Activated T-cell treated with anti-CD3 and anti-CD28 coated beads, Interleukin-2, amount 50 U/mL, for 4 hours (primary cell): ENCODE data around the gene TMEM239. TPM values are rescaled to one million over a fixed set of nuclear protein-coding genes. Genes with fewer than 3 reads are reported as not detected.

Source experiments
- ATAC-seq, 2 donors: fragments of 200-7000 bp; cut with Tn5 transposase; one replicate each; pipeline ENCODE4 v1.10.0; 2021
- DNase-seq: peaks from one replicate; pipeline ENCODE4 v3.0.0-alpha.2; 2020
- H3K27me3 Mint-ChIP-seq: one replicate; pipeline ENCODE4 v1.8.0; 2021; ENCODE audit warnings: low read depth, mixed read lengths
- H3K36me3 Mint-ChIP-seq: one replicate; pipeline ENCODE4 v1.8.0; 2022; ENCODE audit warnings: mixed read lengths; ENCODE audit not compliant: insufficient read depth
- H3K4me1 Mint-ChIP-seq: one replicate; pipeline ENCODE4 v1.8.0; 2021; ENCODE audit warnings: low read depth, mixed read lengths
- H3K4me3 Mint-ChIP-seq: one replicate; pipeline ENCODE4 v1.8.0; 2021; ENCODE audit warnings: mild to moderate bottlenecking, moderate library complexity, mixed read lengths
- H3K9me3 Mint-ChIP-seq: one replicate; pipeline ENCODE4 v1.8.0; 2021; ENCODE audit warnings: mixed read lengths
- total RNA-seq, 3 donors: library from RNA; stranded (reverse); gene quantifications; one replicate each; pipeline ENCODE4 v1.2.1, GENCODE V29; 2021

The TMEM239 gene
- total RNA-seq, 3 donors from 2014 or later: not detected

GRCh38 chr20:2840967-2841531 is 24.9 kb downstream of the TMEM239 start:
- Mint-ChIP-seq H3K27me3 (no peaks in the 10 kb centered on the region), H3K4me1 (peaks cover 33% of the 10 kb centered on the region), H3K36me3 (peaks cover 12% of the 10 kb centered on the region), H3K9me3 (no peaks in the 10 kb centered on the region), H3K4me3 (peak overlapping the region; percentile 81)
- DNase-seq (no peak), ATAC-seq (peak; percentile 33 to 41)

- DNase-seq (no peak), ATAC-seq (no peak)
- Mint-ChIP-seq H3K4me1 (peaks cover 25% of the 10 kb centered on the region), H3K27me3 (no peaks in the 10 kb centered on the region), H3K4me3 (no peak overlapping the region), H3K9me3 (no peaks in the 10 kb centered on the region), H3K36me3 (peaks cover 2% of the 10 kb centered on the region)
Measured at GRCh38 chr20:2845607-2846006, 29.4 kb downstream of the TMEM239 start.

DNA sequence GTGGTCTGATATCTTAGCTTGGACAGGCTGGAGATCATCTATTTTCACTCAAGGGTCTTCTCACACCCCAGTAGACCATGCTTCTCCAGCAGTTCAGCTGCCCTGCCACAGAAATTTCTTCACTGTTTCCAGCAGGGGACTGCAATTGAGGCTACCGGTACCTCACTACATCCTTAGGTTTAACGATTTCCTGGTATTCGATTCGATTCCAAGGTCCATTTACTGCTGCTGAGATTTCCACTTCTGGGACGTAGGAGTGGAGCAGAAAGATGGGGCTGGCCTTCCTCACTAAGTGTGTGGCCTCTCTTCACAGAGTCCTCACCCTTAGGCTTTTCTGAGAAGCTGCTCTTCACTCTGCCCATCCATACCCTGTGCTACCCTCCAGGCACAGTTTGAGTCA is 30.5 kb downstream of the TMEM239 start:
- Mint-ChIP-seq H3K27me3 (no peaks in the 10 kb centered on the region), H3K9me3 (no peaks in the 10 kb centered on the region), H3K36me3 (peaks cover 2% of the 10 kb centered on the region), H3K4me3 (no peak overlapping the region), H3K4me1 (peaks cover 25% of the 10 kb centered on the region)
- ATAC-seq: no peak
- no peak for DNase-seq

DNA sequence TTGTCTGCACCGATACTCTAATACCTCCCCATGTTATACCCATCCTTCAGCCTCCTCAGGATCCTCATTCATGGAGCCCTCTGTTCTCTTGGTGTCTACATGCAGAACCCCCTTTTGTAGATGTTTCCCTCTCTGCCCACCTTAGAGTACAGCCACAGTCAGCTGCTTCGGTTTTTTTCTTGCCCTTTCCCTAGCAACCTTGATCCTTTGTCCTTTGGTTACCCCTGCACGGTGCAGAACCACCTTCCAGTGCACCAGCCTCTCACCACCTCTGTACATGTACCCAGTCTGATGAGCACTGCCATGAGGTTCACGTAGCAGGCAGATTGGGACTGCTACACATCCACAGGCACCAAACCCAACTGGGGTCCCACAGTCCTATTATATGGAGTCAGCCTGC is 31.6 kb downstream of the TMEM239 start:
- Mint-ChIP-seq H3K36me3 (peaks cover 2% of the 10 kb centered on the region), H3K27me3 (no peaks in the 10 kb centered on the region), H3K4me3 (no peak overlapping the region), H3K9me3 (no peaks in the 10 kb centered on the region), H3K4me1 (peaks cover 34% of the 10 kb centered on the region)
- ATAC-seq (no peak), DNase-seq (no peak)

- Mint-ChIP-seq H3K36me3 (peaks cover under 1% of the 10 kb centered on the region), H3K9me3 (no peaks in the 10 kb centered on the region), H3K4me3 (no peak overlapping the region), H3K27me3 (no peaks in the 10 kb centered on the region), H3K4me1 (peaks cover 29% of the 10 kb centered on the region)
- no peak for DNase-seq
- ATAC-seq: peak; percentile 65 to 79
Measured at GRCh38 chr20:2849529-2849928, 33.4 kb downstream of the TMEM239 start.

- Mint-ChIP-seq H3K4me1 (peaks cover 20% of the 10 kb centered on the region), H3K27me3 (no peaks in the 10 kb centered on the region), H3K4me3 (no peak overlapping the region), H3K36me3 (no peaks in the 10 kb centered on the region), H3K9me3 (no peaks in the 10 kb centered on the region)
- no peak for DNase-seq
- ATAC-seq: no peak
Measured at GRCh38 chr20:2851086-2851485, 34.9 kb downstream of the TMEM239 start.

DNA sequence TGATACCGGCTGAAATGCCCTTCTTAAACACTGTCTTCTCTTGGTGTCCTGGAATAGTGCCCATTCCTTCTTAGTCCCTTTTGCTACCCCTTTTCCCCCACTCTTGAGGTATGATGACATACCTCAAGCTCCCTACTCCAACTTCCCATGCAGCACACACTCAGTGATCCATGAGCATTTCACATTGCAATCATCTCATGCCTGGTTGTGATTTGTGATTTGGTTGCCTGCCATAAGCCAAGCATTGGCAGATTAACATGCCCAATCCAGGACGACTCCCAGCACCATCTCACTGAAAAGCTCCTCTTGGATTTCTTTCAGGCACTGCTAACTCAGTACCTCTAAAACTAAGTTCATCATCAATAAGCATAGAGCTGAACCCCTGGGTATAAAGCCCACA is 42.4 kb downstream of the TMEM239 start:
- Mint-ChIP-seq H3K9me3 (no peaks in the 10 kb centered on the region), H3K27me3 (no peaks in the 10 kb centered on the region), H3K4me3 (no peak overlapping the region), H3K4me1 (no peaks in the 10 kb centered on the region), H3K36me3 (peaks cover 13% of the 10 kb centered on the region)
- no peak for ATAC-seq
- DNase-seq: no peak

DNA sequence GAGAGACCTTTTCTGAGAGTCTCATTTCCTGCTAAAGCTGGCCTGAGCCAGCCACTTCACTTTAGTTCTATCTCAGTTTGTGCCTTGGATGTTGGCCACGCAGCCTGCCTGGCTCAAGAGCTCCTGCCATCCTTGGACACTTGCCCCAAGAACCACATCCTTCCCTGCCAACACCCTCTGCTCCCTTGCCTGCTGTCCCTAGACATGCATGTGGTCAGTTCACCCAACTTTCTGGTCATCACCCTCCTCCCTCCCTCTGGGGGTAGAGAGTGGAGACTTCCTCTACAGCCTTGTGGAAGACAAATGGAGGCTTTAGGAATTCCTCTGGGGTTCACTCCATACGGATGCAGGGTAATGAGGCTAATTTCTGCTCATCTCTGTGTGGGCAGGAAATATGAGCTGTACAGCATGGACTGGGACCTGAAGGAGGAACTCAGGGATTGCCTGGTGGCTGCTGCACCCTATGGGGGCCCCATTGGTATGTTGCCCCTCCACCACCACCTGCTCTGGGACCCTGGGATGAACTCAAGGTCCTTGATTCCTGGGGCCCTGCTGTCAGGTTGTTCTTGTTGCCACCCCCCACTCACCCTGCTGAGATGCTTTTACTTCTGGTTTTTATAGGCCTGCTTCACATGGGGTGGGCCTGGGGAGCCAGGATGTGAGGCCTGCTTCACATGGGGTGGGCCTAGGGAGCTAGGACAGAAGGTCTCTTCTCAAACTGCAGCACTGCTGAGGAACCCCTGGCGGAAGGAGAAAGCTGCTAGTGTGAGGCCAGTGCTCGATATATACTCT is 43.4 kb downstream of the TMEM239 start:
- H3K4me3 Mint-ChIP-seq: no peak overlapping the region
- peaks cover 2% of the 10 kb centered on the region for H3K4me1 Mint-ChIP-seq
- H3K36me3 Mint-ChIP-seq: peaks cover 14% of the 10 kb centered on the region
- H3K27me3 Mint-ChIP-seq: no peaks in the 10 kb centered on the region
- DNase-seq: no peak
- no peak for ATAC-seq
- no peaks in the 10 kb centered on the region for H3K9me3 Mint-ChIP-seq

DNA sequence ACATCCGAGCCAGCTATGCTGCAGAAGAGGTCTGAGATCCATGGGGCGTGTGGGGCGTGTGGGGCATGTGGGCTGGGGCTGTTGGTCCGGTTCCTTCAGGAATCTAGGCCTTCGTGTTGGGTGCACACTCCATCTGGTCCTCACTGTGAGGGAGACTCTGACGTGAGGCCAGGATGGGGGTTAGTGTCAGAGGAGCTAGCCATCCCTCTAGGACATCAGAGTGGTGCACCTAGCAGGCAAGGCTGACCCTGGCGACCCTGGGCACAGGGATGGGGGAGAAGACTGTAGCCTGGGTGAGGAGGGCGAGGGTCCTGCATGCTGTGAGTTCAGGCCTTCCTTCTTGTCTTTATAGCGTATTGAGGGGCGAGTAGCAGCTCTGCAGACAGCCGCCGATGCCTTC is 48.5 kb downstream of the TMEM239 start:
- no peaks in the 10 kb centered on the region for H3K9me3 Mint-ChIP-seq
- H3K27me3 Mint-ChIP-seq: no peaks in the 10 kb centered on the region

DNA sequence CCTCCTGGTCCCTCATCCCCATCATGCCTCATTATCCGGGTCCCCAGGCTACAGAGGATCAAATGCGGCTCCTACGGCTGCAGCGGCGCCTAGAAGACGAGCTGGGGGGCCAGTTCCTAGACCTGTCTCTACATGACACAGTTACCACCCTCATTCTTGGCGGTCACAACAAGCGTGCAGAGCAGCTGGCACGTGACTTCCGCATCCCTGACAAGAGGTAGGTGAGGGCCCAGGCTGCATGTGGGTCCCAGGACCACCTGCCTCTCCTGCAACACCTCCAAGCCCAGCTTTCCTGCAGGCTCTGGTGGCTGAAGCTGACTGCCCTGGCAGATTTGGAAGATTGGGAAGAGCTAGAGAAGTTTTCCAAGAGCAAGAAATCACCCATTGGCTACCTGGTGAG is 48.9 kb downstream of the TMEM239 start:
- H3K36me3 Mint-ChIP-seq: peaks cover 16% of the 10 kb centered on the region

More for the DNA sequence above, 48.5 kb downstream of the TMEM239 start:
- no peak for ATAC-seq
- DNase-seq: no peak
- Mint-ChIP-seq H3K4me1 (peaks cover 34% of the 10 kb centered on the region), H3K36me3 (peaks cover 16% of the 10 kb centered on the region), H3K4me3 (no peak overlapping the region)

GRCh38 chr20:2865630-2866029 is 49.5 kb downstream of the TMEM239 start:
- Mint-ChIP-seq H3K9me3 (no peaks in the 10 kb centered on the region), H3K4me3 (no peak overlapping the region), H3K4me1 (peaks cover 37% of the 10 kb centered on the region), H3K27me3 (no peaks in the 10 kb centered on the region), H3K36me3 (peaks cover 16% of the 10 kb centered on the region)
- ATAC-seq: peak; percentile 65 to 66
- no peak for DNase-seq

More for the DNA sequence above, 48.9 kb downstream of the TMEM239 start:
- no peak overlapping the region for H3K4me3 Mint-ChIP-seq
- DNase-seq: no peak
- H3K27me3 Mint-ChIP-seq: no peaks in the 10 kb centered on the region
- H3K9me3 Mint-ChIP-seq: no peaks in the 10 kb centered on the region
- peaks cover 34% of the 10 kb centered on the region for H3K4me1 Mint-ChIP-seq
- no peak for ATAC-seq

GRCh38 chr20:2866236-2866635 is 50.1 kb downstream of the TMEM239 start:
- Mint-ChIP-seq H3K27me3 (no peaks in the 10 kb centered on the region), H3K9me3 (no peaks in the 10 kb centered on the region), H3K4me3 (no peak overlapping the region), H3K4me1 (peaks cover 43% of the 10 kb centered on the region), H3K36me3 (peaks cover 11% of the 10 kb centered on the region)
- DNase-seq (no peak), ATAC-seq (peak in 1 of 2 donors; percentile 9)

- DNase-seq: no peak
- Mint-ChIP-seq H3K4me3 (no peak overlapping the region), H3K9me3 (no peaks in the 10 kb centered on the region), H3K27me3 (no peaks in the 10 kb centered on the region), H3K36me3 (peaks cover 4% of the 10 kb centered on the region), H3K4me1 (peaks cover 47% of the 10 kb centered on the region)
- ATAC-seq: no peak
Measured at GRCh38 chr20:2867081-2867864, 51.1 kb downstream of the TMEM239 start.
